ENCODE results near the gene FAM131C. TPM values are rescaled to one million over a fixed set of nuclear protein-coding genes. Genes with fewer than 3 reads are reported as not detected.
"Not testable (repeated sequence)": the region's sequence is repeated elsewhere in the genome, so short reads cannot be mapped to it uniquely, and the experiment has no call there.

Gene FAM131C
- polyA plus RNA-seq, 1 donor from 2014 or later = 0.97 TPM

- H3K9me2 ChIP-seq (ENCODE audit: insufficient read depth, low read length); H3F3A ChIP-seq (ENCODE audit: insufficient read depth, low read length, poor library complexity, severe bottlenecking); H4K20me1 ChIP-seq (ENCODE audit: insufficient read depth); H3K4me3 ChIP-seq (ENCODE audit: low read length); H3K9me3 ChIP-seq (ENCODE audit: low read length); H3K27me3 ChIP-seq (ENCODE audit: insufficient read depth, low read depth, low read length); H3K27ac ChIP-seq (ENCODE audit: low read length); H3K9ac ChIP-seq (ENCODE audit: low read length); H3K79me2 ChIP-seq (replicated peaks; ENCODE audit: insufficient read depth, low read length); H2AFZ ChIP-seq (ENCODE audit: low read depth, low read length); H3K36me3 ChIP-seq (ENCODE audit: insufficient read depth, low read length); H3K4me2 ChIP-seq (ENCODE audit: low read length): not testable (repeated sequence)
These were observed 11.3 kb downstream of the FAM131C start for GRCh38 chr1:16061989-16062686.

DNA sequence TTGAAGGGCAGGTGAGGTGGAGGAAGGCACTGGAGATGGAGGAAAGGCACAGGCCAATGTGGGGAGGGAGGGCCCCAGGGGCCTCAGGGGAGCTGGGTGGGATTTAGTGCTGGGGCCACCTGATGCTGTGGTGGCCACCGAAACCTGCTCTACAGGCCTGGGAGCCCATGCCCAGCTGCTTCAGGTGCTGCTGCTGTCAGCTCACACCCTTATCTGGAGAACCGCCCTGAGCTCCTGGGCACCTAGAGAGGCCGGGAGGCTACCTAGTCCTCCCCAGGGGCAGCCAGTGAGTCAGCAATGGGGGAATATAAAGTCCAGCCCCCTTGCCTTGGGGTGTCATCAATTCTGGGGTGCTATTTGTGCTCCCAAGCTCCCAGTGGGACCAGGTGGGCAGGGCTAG is 12.2 kb downstream of the FAM131C start:
- Histone ChIP-seq H3K27me3 (ENCODE audit: insufficient read depth, low read depth, low read length) (no peaks in the 10 kb centered on the region), H3K79me2 (replicated peaks; ENCODE audit: insufficient read depth, low read length) (no peaks in the 10 kb centered on the region), H2AFZ (ENCODE audit: low read depth, low read length) (no peak overlapping the region), H3K9ac (ENCODE audit: low read length) (no peak overlapping the region), H3F3A (ENCODE audit: insufficient read depth, low read length, poor library complexity, severe bottlenecking) (no peaks in the 10 kb centered on the region), H4K20me1 (ENCODE audit: insufficient read depth) (no peaks in the 10 kb centered on the region), H3K4me2 (ENCODE audit: low read length) (no peak overlapping the region), H3K36me3 (ENCODE audit: insufficient read depth, low read length) (no peaks in the 10 kb centered on the region), H3K9me3 (ENCODE audit: low read length) (no peaks in the 10 kb centered on the region), H3K9me2 (ENCODE audit: insufficient read depth, low read length) (no peaks in the 10 kb centered on the region), H3K27ac (ENCODE audit: low read length) (no peak overlapping the region), H3K4me3 (ENCODE audit: low read length) (no peak overlapping the region)
- TF ChIP-seq, protein P1, sequence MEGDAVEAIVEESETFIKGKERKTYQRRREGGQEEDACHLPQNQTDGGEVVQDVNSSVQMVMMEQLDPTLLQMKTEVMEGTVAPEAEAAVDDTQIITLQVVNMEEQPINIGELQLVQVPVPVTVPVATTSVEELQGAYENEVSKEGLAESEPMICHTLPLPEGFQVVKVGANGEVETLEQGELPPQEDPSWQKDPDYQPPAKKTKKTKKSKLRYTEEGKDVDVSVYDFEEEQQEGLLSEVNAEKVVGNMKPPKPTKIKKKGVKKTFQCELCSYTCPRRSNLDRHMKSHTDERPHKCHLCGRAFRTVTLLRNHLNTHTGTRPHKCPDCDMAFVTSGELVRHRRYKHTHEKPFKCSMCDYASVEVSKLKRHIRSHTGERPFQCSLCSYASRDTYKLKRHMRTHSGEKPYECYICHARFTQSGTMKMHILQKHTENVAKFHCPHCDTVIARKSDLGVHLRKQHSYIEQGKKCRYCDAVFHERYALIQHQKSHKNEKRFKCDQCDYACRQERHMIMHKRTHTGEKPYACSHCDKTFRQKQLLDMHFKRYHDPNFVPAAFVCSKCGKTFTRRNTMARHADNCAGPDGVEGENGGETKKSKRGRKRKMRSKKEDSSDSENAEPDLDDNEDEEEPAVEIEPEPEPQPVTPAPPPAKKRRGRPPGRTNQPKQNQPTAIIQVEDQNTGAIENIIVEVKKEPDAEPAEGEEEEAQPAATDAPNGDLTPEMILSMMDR (IDR thresholded peaks at IDR 0.05; ENCODE audit: poor library complexity, severe bottlenecking) = no peak
- TF ChIP-seq, protein P2, sequence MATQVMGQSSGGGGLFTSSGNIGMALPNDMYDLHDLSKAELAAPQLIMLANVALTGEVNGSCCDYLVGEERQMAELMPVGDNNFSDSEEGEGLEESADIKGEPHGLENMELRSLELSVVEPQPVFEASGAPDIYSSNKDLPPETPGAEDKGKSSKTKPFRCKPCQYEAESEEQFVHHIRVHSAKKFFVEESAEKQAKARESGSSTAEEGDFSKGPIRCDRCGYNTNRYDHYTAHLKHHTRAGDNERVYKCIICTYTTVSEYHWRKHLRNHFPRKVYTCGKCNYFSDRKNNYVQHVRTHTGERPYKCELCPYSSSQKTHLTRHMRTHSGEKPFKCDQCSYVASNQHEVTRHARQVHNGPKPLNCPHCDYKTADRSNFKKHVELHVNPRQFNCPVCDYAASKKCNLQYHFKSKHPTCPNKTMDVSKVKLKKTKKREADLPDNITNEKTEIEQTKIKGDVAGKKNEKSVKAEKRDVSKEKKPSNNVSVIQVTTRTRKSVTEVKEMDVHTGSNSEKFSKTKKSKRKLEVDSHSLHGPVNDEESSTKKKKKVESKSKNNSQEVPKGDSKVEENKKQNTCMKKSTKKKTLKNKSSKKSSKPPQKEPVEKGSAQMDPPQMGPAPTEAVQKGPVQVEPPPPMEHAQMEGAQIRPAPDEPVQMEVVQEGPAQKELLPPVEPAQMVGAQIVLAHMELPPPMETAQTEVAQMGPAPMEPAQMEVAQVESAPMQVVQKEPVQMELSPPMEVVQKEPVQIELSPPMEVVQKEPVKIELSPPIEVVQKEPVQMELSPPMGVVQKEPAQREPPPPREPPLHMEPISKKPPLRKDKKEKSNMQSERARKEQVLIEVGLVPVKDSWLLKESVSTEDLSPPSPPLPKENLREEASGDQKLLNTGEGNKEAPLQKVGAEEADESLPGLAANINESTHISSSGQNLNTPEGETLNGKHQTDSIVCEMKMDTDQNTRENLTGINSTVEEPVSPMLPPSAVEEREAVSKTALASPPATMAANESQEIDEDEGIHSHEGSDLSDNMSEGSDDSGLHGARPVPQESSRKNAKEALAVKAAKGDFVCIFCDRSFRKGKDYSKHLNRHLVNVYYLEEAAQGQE (IDR thresholded peaks at IDR 0.05; ENCODE audit: borderline replicate concordance) = no peak
- no peak for TF ChIP-seq TAF1 (IDR thresholded peaks at IDR 0.05; ENCODE audit: low read depth)
- no peak for TF ChIP-seq MXI1 (conservative IDR thresholded peaks at IDR 0.05; ENCODE audit: poor library complexity, severe bottlenecking)
- TF ChIP-seq POLR2AphosphoS5 (IDR thresholded peaks at IDR 0.05) = no peak
- TF ChIP-seq EZH2 (IDR thresholded peaks at IDR 0.05; ENCODE audit: borderline replicate concordance, insufficient read depth, low read length, poor library complexity, severe bottlenecking) = no peak
- TF ChIP-seq SMC3 (conservative IDR thresholded peaks at IDR 0.05; ENCODE audit: poor library complexity) = no peak
- TF ChIP-seq RAD21 (conservative IDR thresholded peaks at IDR 0.05) = no peak
- TF ChIP-seq EP300 (conservative IDR thresholded peaks at IDR 0.05; ENCODE audit: poor library complexity, severe bottlenecking) = no peak

- not testable (repeated sequence) for H3K79me2 ChIP-seq (replicated peaks; ENCODE audit: insufficient read depth, low read length); H3K4me3 ChIP-seq (ENCODE audit: low read length); H3K9ac ChIP-seq (ENCODE audit: low read length); H4K20me1 ChIP-seq (ENCODE audit: insufficient read depth); H3K9me2 ChIP-seq (ENCODE audit: insufficient read depth, low read length); H2AFZ ChIP-seq (ENCODE audit: low read depth, low read length); H3K27ac ChIP-seq (ENCODE audit: low read length); H3F3A ChIP-seq (ENCODE audit: insufficient read depth, low read length, poor library complexity, severe bottlenecking); H3K36me3 ChIP-seq (ENCODE audit: insufficient read depth, low read length); H3K27me3 ChIP-seq (ENCODE audit: insufficient read depth, low read depth, low read length); H3K4me2 ChIP-seq (ENCODE audit: low read length); H3K9me3 ChIP-seq (ENCODE audit: low read length)
These were observed 14.9 kb downstream of the FAM131C start for GRCh38 chr1:16058394-16059120.

DNA sequence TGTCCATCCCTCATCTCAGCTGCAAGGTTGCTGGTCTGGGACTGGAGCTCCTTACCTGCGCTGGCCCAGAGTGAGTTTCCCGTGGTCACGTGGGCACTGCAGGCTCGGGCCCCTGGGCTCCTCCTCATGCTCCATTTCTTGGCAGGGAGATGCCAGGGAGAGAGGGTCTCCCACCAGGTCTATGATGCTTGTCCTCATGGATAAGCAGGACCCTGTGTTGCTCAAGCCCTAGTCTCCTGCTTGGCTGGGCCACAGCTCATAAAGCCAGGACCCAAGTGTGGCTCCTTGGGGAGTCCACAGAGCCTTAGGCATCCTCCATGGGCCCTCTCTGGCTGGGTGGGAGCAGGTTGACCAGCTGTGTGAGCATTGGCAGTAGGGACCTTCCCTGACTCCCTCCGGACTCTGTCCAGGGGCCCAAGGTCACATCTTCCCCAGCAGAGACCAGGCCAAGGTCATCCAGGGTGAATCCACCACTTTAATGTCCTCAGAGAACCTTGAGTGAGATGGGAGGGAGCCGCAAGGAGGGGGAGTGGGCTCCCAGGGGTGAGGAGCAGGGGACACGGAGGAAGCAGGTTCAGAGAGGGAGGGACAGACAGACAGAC is 16.0 kb downstream of the FAM131C start:
- not testable (repeated sequence) for H3K9me2 ChIP-seq (ENCODE audit: insufficient read depth, low read length); H3K27ac ChIP-seq (ENCODE audit: low read length); H3K4me2 ChIP-seq (ENCODE audit: low read length); H3K27me3 ChIP-seq (ENCODE audit: insufficient read depth, low read depth, low read length); H3K36me3 ChIP-seq (ENCODE audit: insufficient read depth, low read length); H3K9ac ChIP-seq (ENCODE audit: low read length); H3F3A ChIP-seq (ENCODE audit: insufficient read depth, low read length, poor library complexity, severe bottlenecking); H3K4me3 ChIP-seq (ENCODE audit: low read length); H3K79me2 ChIP-seq (replicated peaks; ENCODE audit: insufficient read depth, low read length); H3K9me3 ChIP-seq (ENCODE audit: low read length); H4K20me1 ChIP-seq (ENCODE audit: insufficient read depth); H2AFZ ChIP-seq (ENCODE audit: low read depth, low read length)

All from neural cell (in vitro differentiated cells).